Fibroblast of lung (primary cell): ENCODE results near the gene CHI3L2.

Source experiments
- EZH2 ChIP-seq: IDR thresholded peaks from 2 replicates; pipeline ENCODE4 v1.5.1; 2012; ENCODE audit warnings: low read length, control low read depth, mild to moderate bottlenecking; ENCODE audit errors: missing control alignments
- TF ChIP-seq, protein P1 (sequence below), 2 donors: IDR thresholded peaks in 1 of 2; conservative IDR thresholded peaks in 1 of 2; 1 replicate in 1 of 2; 2 replicates in 1 of 2; pipeline ENCODE4 v1.5.1; 2011 to 2012; ENCODE audit warnings: low read length in 2 of 2, control low read depth in 1 of 2, inconsistent platforms in 1 of 2, low read depth in 1 of 2, mild to moderate bottlenecking in 1 of 2

DNA sequence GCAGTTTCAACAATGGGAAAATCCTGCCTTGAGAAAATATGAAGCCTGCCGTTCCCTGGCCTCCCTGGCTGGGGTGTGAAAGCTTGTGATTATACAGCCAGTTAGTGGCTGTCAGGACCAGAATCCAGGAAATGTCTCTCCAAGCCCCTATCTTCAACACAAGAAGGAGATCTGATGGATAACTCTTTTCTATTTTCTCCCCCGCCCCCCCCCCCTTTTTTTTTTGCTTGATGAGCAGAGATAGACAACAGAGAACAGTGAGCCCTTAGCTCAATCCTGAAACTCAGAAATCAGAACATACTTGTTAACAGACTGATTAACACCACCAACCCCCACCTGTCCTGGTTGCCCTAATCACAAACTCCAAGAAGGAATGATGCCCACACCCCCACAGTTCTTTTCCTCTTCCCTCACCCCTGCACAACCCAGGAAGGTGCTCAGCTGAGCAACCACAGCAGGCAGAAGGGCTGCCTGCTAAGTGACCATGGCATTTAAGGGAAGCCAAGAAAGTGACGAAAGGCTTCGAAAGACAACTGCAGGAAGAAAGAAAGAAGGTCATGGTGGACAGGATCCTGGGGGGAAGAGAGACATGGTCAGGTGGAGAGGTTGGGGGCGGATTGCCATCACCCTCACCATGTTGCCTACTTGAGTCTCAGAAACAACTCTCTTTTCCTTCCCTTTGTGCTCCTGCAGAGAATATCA is 14.7 kb upstream of the CHI3L2 start:
- TF ChIP-seq, protein P1, sequence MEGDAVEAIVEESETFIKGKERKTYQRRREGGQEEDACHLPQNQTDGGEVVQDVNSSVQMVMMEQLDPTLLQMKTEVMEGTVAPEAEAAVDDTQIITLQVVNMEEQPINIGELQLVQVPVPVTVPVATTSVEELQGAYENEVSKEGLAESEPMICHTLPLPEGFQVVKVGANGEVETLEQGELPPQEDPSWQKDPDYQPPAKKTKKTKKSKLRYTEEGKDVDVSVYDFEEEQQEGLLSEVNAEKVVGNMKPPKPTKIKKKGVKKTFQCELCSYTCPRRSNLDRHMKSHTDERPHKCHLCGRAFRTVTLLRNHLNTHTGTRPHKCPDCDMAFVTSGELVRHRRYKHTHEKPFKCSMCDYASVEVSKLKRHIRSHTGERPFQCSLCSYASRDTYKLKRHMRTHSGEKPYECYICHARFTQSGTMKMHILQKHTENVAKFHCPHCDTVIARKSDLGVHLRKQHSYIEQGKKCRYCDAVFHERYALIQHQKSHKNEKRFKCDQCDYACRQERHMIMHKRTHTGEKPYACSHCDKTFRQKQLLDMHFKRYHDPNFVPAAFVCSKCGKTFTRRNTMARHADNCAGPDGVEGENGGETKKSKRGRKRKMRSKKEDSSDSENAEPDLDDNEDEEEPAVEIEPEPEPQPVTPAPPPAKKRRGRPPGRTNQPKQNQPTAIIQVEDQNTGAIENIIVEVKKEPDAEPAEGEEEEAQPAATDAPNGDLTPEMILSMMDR (conservative IDR thresholded peaks at IDR 0.05 in 1 of 2, IDR thresholded peaks at IDR 0.05 in 1 of 2; ENCODE audit: low read depth in 1 of 2, low read length in 2 of 2): no peak
- no peak for TF ChIP-seq EZH2
